Adrenal gland (tissue), 5 donors: ENCODE results near the gene SIGLEC5.

Experiments used
- POLR2A ChIP-seq, 2 donors: fragments of 450-650 bp; IDR thresholded peaks; one replicate each; pipeline ENCODE4 v1.6.1; 2017; ENCODE audit warnings: antibody characterized with exemption in 2 of 2, mild to moderate bottlenecking in 2 of 2, moderate library complexity in 1 of 2
- TF ChIP-seq, protein P1 (sequence below), 6 experiments: fragments of 450-650 bp in 4 of 6; fragments of 200-600 bp in 2 of 6; sonication (generic) in 1 of 6; IDR thresholded peaks; 1 replicate in 5 of 6; 2 replicates in 1 of 6; pipeline versions ENCODE4 v1.5.1 to v1.8.0; 2016 to 2021; ENCODE audit warnings: antibody characterized with exemption in 6 of 6, mild to moderate bottlenecking in 2 of 6, moderate library complexity in 1 of 6
- donor health status: DM: no; HTN: no; CAD: no.

DNA sequence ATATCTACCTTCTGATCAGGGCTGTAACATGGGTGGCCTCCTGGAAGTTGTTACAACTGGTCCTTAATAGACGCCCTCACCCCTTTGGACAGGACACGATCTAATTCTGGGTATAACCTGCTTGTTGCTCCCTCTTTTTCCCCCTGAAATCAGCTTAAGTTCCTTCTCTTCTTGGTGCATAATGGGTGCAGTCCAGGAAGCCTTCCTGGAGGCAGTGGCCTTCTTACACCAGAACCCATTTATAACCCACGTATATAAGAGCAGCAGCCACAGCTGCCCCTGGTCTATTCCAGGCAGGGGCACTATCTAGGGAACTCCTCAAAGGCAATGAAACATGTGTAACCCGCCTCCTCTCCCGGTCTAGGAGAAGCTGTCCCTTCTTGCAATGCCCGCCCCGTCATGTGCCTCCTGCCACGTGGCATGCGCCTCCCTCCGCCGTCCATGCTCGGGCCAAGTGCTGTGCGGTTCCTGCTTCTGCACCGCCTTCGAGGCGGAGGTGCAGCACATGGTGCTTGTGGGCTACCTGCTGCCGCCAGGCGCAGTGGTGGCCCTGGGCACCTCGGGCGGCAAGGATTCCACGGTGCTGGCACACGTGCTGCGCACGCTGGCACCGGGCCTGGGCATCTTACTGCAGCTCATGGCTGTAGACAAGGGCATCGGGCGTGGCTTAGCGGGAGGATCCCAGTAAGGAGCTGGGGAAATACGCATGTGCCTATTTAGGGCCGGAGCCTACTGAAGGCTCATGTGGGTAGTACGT lies 31.9 kb downstream of the SIGLEC5 start:
- no peak for TF ChIP-seq POLR2A (IDR thresholded peaks at IDR 0.05)
- TF ChIP-seq, protein P1, sequence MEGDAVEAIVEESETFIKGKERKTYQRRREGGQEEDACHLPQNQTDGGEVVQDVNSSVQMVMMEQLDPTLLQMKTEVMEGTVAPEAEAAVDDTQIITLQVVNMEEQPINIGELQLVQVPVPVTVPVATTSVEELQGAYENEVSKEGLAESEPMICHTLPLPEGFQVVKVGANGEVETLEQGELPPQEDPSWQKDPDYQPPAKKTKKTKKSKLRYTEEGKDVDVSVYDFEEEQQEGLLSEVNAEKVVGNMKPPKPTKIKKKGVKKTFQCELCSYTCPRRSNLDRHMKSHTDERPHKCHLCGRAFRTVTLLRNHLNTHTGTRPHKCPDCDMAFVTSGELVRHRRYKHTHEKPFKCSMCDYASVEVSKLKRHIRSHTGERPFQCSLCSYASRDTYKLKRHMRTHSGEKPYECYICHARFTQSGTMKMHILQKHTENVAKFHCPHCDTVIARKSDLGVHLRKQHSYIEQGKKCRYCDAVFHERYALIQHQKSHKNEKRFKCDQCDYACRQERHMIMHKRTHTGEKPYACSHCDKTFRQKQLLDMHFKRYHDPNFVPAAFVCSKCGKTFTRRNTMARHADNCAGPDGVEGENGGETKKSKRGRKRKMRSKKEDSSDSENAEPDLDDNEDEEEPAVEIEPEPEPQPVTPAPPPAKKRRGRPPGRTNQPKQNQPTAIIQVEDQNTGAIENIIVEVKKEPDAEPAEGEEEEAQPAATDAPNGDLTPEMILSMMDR (IDR thresholded peaks at IDR 0.05): no peak
